HFFc6 (cell line): ENCODE measurements around the gene EXOC6. TPM values are rescaled to one million over a fixed set of nuclear protein-coding genes. Genes with fewer than 3 reads are reported as not detected.
A peak's percentile ranks its signal among the peaks of the same experiment; 100 is the strongest.

Experiments used
- DNase-seq: peaks from one replicate; pipeline ENCODE4 v3.0.0-alpha.2; 2018
- H3K27ac Mint-ChIP-seq: 2 replicates; pipeline ENCODE4 v1.8.0; 2020; ENCODE audit warnings: mild to moderate bottlenecking, mixed read lengths
- H3K27me3 Mint-ChIP-seq: 2 replicates; pipeline ENCODE4 v1.8.0; 2021; ENCODE audit warnings: mild to moderate bottlenecking, moderate library complexity, mixed read lengths; ENCODE audit not compliant: insufficient read depth
- H3K36me3 Mint-ChIP-seq: 2 replicates; pipeline ENCODE4 v1.8.0; 2021; ENCODE audit warnings: low read depth, mixed read lengths
- H3K4me1 Mint-ChIP-seq: 2 replicates; pipeline ENCODE4 v1.8.0; 2020; ENCODE audit warnings: low read depth, mixed read lengths
- H3K4me3 Mint-ChIP-seq: 2 replicates; pipeline ENCODE4 v1.8.0; 2020; ENCODE audit warnings: mild to moderate bottlenecking, moderate library complexity, mixed read lengths
- H3K9me3 Mint-ChIP-seq: 2 replicates; pipeline ENCODE4 v1.8.0; 2020; ENCODE audit warnings: mild to moderate bottlenecking, mixed read lengths
- total RNA-seq, 6 experiments: library from RNA; stranded (reverse); fragmentation: NEBNext Ultra II Directional; extraction: Animal tissue kit (Norgen Biotek cat#: 25700); gene quantifications; 2 replicates in 1 of 6; 3 replicates in 5 of 6; pipeline ENCODE4 v1.2.3, GENCODE V29; 2021
- TF ChIP-seq, protein P1 (sequence below): fragments of 200-600 bp; sonication (generic); IDR thresholded peaks from 2 replicates; pipeline ENCODE4 v1.5.0; 2021; ENCODE audit warnings: antibody characterized with exemption, mild to moderate bottlenecking

The EXOC6 gene
- total RNA-seq, 6 experiments from 2014 or later: 5.7 to 8.6 (median 6.3) TPM

DNA sequence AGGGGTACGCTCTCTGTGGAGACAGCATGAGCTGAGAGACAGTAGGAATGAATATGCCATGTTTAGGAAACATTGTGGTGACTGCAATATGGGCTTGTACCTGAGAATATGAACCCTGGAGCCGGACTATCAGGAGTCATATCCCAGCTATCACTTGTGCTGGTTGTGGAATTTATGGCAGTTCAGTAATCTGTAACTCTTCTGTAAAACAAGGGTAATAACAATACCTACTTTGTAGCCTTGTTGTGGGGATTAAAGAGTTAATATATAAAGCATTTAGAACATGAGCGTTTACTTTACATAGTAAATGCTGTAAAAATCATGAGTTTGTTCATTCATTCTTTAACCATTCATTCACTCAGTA, 44.4 kb downstream of the EXOC6 start:
- no peaks in the 10 kb centered on the region for H3K9me3 Mint-ChIP-seq
- 0 out of 2 replicates have a peak overlapping the region, but pooled peaks have one; percentile 5 for H3K27ac Mint-ChIP-seq
- no peak for DNase-seq
- H3K4me3 Mint-ChIP-seq: no peak overlapping the region
- TF ChIP-seq, protein P1, sequence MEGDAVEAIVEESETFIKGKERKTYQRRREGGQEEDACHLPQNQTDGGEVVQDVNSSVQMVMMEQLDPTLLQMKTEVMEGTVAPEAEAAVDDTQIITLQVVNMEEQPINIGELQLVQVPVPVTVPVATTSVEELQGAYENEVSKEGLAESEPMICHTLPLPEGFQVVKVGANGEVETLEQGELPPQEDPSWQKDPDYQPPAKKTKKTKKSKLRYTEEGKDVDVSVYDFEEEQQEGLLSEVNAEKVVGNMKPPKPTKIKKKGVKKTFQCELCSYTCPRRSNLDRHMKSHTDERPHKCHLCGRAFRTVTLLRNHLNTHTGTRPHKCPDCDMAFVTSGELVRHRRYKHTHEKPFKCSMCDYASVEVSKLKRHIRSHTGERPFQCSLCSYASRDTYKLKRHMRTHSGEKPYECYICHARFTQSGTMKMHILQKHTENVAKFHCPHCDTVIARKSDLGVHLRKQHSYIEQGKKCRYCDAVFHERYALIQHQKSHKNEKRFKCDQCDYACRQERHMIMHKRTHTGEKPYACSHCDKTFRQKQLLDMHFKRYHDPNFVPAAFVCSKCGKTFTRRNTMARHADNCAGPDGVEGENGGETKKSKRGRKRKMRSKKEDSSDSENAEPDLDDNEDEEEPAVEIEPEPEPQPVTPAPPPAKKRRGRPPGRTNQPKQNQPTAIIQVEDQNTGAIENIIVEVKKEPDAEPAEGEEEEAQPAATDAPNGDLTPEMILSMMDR: no peak
- H3K36me3 Mint-ChIP-seq: peaks cover 2% of the 10 kb centered on the region; the same call in 1 of the 2 replicates
- peaks cover 14% of the 10 kb centered on the region for H3K4me1 Mint-ChIP-seq
- peaks cover 4% of the 10 kb centered on the region; the same call in 1 of the 2 replicates for H3K27me3 Mint-ChIP-seq

DNA sequence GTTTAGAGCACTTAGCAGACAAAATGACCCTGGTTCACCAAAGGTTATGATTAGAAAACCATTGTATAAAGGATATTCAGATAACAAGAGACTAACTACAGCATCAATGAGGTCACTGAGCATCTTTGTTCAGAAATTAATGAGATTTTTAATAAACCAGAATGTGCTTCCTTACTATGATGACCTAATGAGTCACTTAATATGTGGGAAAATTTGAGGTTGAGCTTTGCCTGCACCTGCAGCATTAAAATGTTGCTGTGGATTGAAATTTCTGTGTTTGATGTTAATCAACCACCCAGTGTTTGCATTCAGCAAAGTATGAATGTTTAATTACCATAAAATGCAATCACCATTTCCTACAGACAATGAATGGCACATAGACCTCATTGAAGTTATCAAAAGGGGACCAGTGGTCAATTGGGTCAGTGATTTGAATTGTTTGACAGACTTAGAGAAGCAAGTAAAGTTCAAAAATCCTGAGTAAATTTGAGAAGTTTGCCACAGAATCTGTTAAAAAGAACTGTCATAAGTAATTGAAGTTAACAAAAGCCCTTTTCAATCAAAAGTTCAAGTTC, 45.8 kb downstream of the EXOC6 start:
- Mint-ChIP-seq H3K36me3 (peaks cover 6% of the 10 kb centered on the region; the same call in 1 of the 2 replicates), H3K4me1 (peaks cover 14% of the 10 kb centered on the region), H3K4me3 (no peak overlapping the region), H3K27ac (no peak overlapping the region), H3K27me3 (peaks cover 4% of the 10 kb centered on the region; the same call in 1 of the 2 replicates), H3K9me3 (no peaks in the 10 kb centered on the region)
- no peak for DNase-seq
- TF ChIP-seq, protein P1: no peak

DNA sequence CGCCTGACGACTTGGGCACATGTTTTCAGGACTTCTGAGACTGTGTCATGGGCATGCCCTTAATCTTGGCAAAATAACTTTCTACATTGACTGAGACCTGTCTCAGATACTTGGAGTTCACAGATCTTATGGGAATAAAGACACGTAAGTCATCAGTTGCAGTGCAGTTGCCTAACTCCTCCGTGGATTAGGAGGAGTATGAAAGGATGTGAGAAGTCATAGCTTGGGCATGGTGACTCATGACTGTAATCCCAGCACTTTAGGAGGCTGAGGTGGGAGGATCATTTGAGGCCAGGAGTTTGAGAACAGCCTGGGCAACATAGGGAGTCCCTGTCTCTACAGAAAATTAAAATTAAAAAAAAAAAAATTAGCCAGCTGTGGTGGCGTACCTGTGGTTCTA, 49.6 kb downstream of the EXOC6 start:
- Mint-ChIP-seq H3K4me3 (no peak overlapping the region), H3K27me3 (peaks cover 1% of the 10 kb centered on the region), H3K4me1 (peaks cover under 1% of the 10 kb centered on the region; the same call in 1 of the 2 replicates), H3K36me3 (peaks cover 6% of the 10 kb centered on the region; the same call in 1 of the 2 replicates), H3K9me3 (no peaks in the 10 kb centered on the region), H3K27ac (no peak overlapping the region)
- TF ChIP-seq, protein P1: no peak
- DNase-seq: no peak

DNA sequence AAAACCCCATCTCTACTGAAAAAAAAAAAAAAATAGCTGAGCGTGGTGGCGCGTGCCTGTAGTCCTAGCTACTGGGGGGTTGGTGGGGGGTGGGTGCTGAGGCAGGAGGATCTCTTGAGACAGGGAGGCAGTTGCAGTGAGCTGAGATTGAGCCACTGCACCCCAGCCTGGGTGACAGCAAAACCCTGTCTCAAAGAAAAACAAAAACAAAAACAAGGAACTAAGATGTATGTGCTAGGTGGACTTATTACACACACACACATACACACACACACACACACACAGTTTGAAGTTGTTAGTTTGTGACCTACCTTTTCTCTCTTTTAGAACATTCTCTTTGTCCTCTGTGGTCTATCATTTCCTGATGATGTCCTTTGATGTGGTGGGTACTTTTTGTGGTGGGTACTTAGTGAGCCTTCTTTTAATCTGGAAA, 53.5 kb downstream of the EXOC6 start:
- no peaks in the 10 kb centered on the region for H3K4me1 Mint-ChIP-seq
- TF ChIP-seq, protein P1: no peak
- peaks cover 6% of the 10 kb centered on the region; the same call in 1 of the 2 replicates for H3K36me3 Mint-ChIP-seq
- DNase-seq: no peak
- no peaks in the 10 kb centered on the region for H3K9me3 Mint-ChIP-seq
- H3K4me3 Mint-ChIP-seq: no peak overlapping the region
- H3K27ac Mint-ChIP-seq: no peak overlapping the region
- H3K27me3 Mint-ChIP-seq: no peaks in the 10 kb centered on the region; the same call in 1 of the 2 replicates

DNA sequence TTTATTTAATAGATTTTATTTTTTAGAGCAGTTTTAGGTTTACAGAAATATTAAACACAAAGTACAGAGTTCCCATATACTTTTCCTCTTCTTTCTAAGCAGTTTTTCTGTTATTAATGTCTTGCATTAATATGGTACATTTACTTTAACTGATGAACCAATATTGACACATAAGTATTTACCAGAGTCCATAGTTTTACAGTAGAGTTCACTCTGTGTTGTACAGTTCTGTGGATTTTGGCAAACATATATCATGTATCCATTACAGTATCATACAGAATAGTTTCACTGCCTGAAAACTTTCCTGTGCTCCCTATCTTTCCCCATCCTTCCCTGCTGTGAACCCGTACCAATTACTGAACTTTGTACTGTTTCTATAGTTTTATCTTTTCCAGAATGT, 55.3 kb downstream of the EXOC6 start:
- Mint-ChIP-seq H3K4me3 (no peak overlapping the region), H3K27ac (no peak overlapping the region), H3K9me3 (no peaks in the 10 kb centered on the region), H3K36me3 (no peaks in the 10 kb centered on the region), H3K27me3 (no peaks in the 10 kb centered on the region; the same call in 1 of the 2 replicates), H3K4me1 (no peaks in the 10 kb centered on the region)
- DNase-seq: no peak
- TF ChIP-seq, protein P1: no peak
